GM23338 (cell line): Measurements from ENCODE around the gene DIP2C. TPM values are rescaled to one million over a fixed set of nuclear protein-coding genes. Genes with fewer than 3 reads are reported as not detected.

Experiments used
- ATAC-seq: fragments of 200-7000 bp; cut with Tn5 transposase; 3 replicates; pipeline ENCODE4 v1.9.1; 2020
- DNase-seq: peaks from one replicate; pipeline ENCODE4 v3.0.0-alpha.2; 2015; ENCODE audit warnings: low spot score
- H2AFZ ChIP-seq: fragments of 200-600 bp; sonication (generic); 2 replicates; pipeline ENCODE4 v1.8.0; 2016; ENCODE audit warnings: antibody characterized with exemption, mild to moderate bottlenecking, moderate library complexity
- H3F3A ChIP-seq: fragments of 200-600 bp; sonication (generic); replicated peaks from 2 replicates; pipeline ENCODE4 v1.8.0; 2017; ENCODE audit warnings: antibody characterized with exemption, mixed run types, low read depth
- H3K27ac ChIP-seq: fragments of 200-600 bp; sonication (generic); 2 replicates; pipeline ENCODE4 v1.6.1; 2016; ENCODE audit warnings: low read depth
- H3K27me3 ChIP-seq: fragments of 200-600 bp; sonication (generic); 2 replicates; pipeline ENCODE4 v1.8.0; 2016; ENCODE audit warnings: mild to moderate bottlenecking, mixed run types, moderate library complexity; ENCODE audit not compliant: insufficient read depth
- H3K36me3 ChIP-seq: fragments of 200-600 bp; sonication (generic); 2 replicates; pipeline ENCODE4 v1.8.0; 2016; ENCODE audit warnings: mild to moderate bottlenecking; ENCODE audit not compliant: insufficient read depth
- H3K4me1 ChIP-seq: fragments of 200-600 bp; sonication (generic); 2 replicates; pipeline ENCODE4 v1.8.0; 2016; ENCODE audit warnings: mild to moderate bottlenecking, moderate library complexity; ENCODE audit not compliant: insufficient read depth
- H3K4me2 ChIP-seq: fragments of 200-600 bp; sonication (generic); 2 replicates; pipeline ENCODE4 v1.7.1; 2017; ENCODE audit warnings: mixed run types
- H3K4me3 ChIP-seq: fragments of 200-600 bp; sonication (generic); 2 replicates; pipeline ENCODE4 v1.6.1; 2016; ENCODE audit warnings: mixed run types
- H3K79me2 ChIP-seq: fragments of 200-600 bp; sonication (generic); replicated peaks from 2 replicates; pipeline ENCODE4 v1.8.0; 2017; ENCODE audit warnings: mild to moderate bottlenecking; ENCODE audit not compliant: insufficient read depth
- H3K9me2 ChIP-seq: fragments of 200-600 bp; sonication (generic); 2 replicates; pipeline ENCODE4 v1.8.0; 2017; ENCODE audit not compliant: insufficient read depth
- H4K20me1 ChIP-seq: fragments of 200-600 bp; sonication (generic); replicated peaks from 2 replicates; pipeline ENCODE4 v1.8.0; 2017; ENCODE audit warnings: mild to moderate bottlenecking; ENCODE audit not compliant: insufficient read depth
- H3K27ac Mint-ChIP-seq: 2 replicates; pipeline ENCODE4 v1.8.0; 2020; ENCODE audit warnings: inconsistent platforms, mild to moderate bottlenecking, moderate library complexity, mixed read lengths
- H3K27me3 Mint-ChIP-seq: 3 replicates; pipeline ENCODE4 v1.8.0; 2022; ENCODE audit warnings: low read depth, mild to moderate bottlenecking, moderate library complexity, mixed read lengths, inconsistent platforms; ENCODE audit not compliant: insufficient read depth, poor library complexity
- H3K36me3 Mint-ChIP-seq: 3 replicates; pipeline ENCODE4 v1.8.0; 2021; ENCODE audit warnings: low read depth, mild to moderate bottlenecking, inconsistent platforms, moderate library complexity, mixed read lengths
- H3K4me1 Mint-ChIP-seq: 3 replicates; pipeline ENCODE4 v1.8.0; 2020; ENCODE audit warnings: mild to moderate bottlenecking, inconsistent platforms, mixed read lengths
- H3K4me3 Mint-ChIP-seq: 3 replicates; pipeline ENCODE4 v1.8.0; 2021; ENCODE audit warnings: moderate library complexity, mild to moderate bottlenecking, inconsistent platforms, mixed read lengths
- H3K9me3 Mint-ChIP-seq: 3 replicates; pipeline ENCODE4 v1.8.0; 2020; ENCODE audit warnings: moderate library complexity, mild to moderate bottlenecking, inconsistent platforms, mixed read lengths
- CREB1 ChIP-seq: fragments of 250-450 bp; sonication (Bioruptor Pico); IDR thresholded peaks from 2 replicates; pipeline ENCODE4 v1.5.0; 2020; ENCODE audit warnings: low read depth, mild to moderate bottlenecking, moderate library complexity
- CTCF ChIP-seq, 2 experiments: fragments of 200-600 bp in 1 of 2; sonication (generic) in 1 of 2; conservative IDR thresholded peaks; 2 replicates each; pipeline versions ENCODE4 v1.5.1 to v1.6.1; 2016 to 2017; ENCODE audit warnings: antibody characterized with exemption in 2 of 2, low read depth in 2 of 2, mild to moderate bottlenecking in 2 of 2, moderate library complexity in 1 of 2
- EZH2 ChIP-seq: fragments of 200-600 bp; sonication (generic); IDR thresholded peaks from one replicate; pipeline ENCODE4 v1.8.0; 2017; ENCODE audit warnings: antibody characterized with exemption, mild to moderate bottlenecking, low read depth; ENCODE audit not compliant: unreplicated experiment
- REST ChIP-seq: IDR thresholded peaks from one replicate; pipeline ENCODE4 v1.6.1; 2018; ENCODE audit warnings: antibody characterized with exemption; ENCODE audit not compliant: unreplicated experiment
- ZNF114 ChIP-seq: fragments of 250-450 bp; sonication (Bioruptor Pico); IDR thresholded peaks from 2 replicates; pipeline ENCODE4 v1.5.0; 2020; ENCODE audit warnings: mild to moderate bottlenecking, moderate library complexity
- polyA plus RNA-seq: library from polyadenylated mRNA; unstranded; fragments of >200 nt; fragmentation: Nextera tagmentation; extraction: Ambion mirVana; gene quantifications from 2 replicates; pipeline ENCODE4 v1.2.1, GENCODE V29; 2016
- total RNA-seq: library from RNA; depleted of rRNA; stranded (reverse); fragments of >200 nt; shearing (Covaris generic); gene quantifications from 2 replicates; pipeline ENCODE4 v1.2.3, GENCODE V29; 2014

Gene DIP2C
- total and polyA plus RNA-seq, 2 experiments from 2014 or later = 5.1 to 7.7 TPM

- TF ChIP-seq CREB1 (CRISPR knock-in tag) (no peak), CTCF (conservative IDR thresholded peaks at IDR 0.05; ENCODE audit: low read depth in 2 of 2) (no peak)
These were observed 7.7 kb downstream of the DIP2C start (continued) for GRCh38 chr10:681670-682318.

GRCh38 chr10:680745-681144 is 8.7 kb downstream of the DIP2C start:
- TF ChIP-seq ZNF114 (no peak), CTCF (conservative IDR thresholded peaks at IDR 0.05; ENCODE audit: low read depth in 2 of 2) (no peak), EZH2 (no peak), REST (no peak)
- Histone ChIP-seq H3K79me2 (peaks cover 77% of the 10 kb centered on the region), H3K4me1 (no peaks in the 10 kb centered on the region), H3K27me3 (no peaks in the 10 kb centered on the region), H3K36me3 (no peaks in the 10 kb centered on the region), H3K4me3 (no peak overlapping the region), H3F3A (no peaks in the 10 kb centered on the region), H3K9me2 (no peaks in the 10 kb centered on the region), H4K20me1 (no peaks in the 10 kb centered on the region; the same call in none of the 2 replicates), H3K27ac (no peak overlapping the region), H2AFZ (no peak overlapping the region), H3K4me2 (no peak overlapping the region)
- DNase-seq (no peak), ATAC-seq (no peak)
- peaks cover 3% of the 10 kb centered on the region; the same call in 1 of the 3 replicates for H3K9me3 Mint-ChIP-seq
- H3K27ac Mint-ChIP-seq = no peak overlapping the region
- no peak overlapping the region for H3K4me3 Mint-ChIP-seq
- H3K4me1 Mint-ChIP-seq = peaks cover 7% of the 10 kb centered on the region
- H3K36me3 Mint-ChIP-seq = no peaks in the 10 kb centered on the region
- H3K27me3 Mint-ChIP-seq = peaks cover 7% of the 10 kb centered on the region
